ENCODE data around the gene NUP107. TPM values are rescaled to one million over a fixed set of nuclear protein-coding genes. Genes with fewer than 3 reads are reported as not detected.

The NUP107 gene
- total and polyA plus RNA-seq, 12 donors, result 9.9 to 25.7 (median 21.8) TPM

DNA sequence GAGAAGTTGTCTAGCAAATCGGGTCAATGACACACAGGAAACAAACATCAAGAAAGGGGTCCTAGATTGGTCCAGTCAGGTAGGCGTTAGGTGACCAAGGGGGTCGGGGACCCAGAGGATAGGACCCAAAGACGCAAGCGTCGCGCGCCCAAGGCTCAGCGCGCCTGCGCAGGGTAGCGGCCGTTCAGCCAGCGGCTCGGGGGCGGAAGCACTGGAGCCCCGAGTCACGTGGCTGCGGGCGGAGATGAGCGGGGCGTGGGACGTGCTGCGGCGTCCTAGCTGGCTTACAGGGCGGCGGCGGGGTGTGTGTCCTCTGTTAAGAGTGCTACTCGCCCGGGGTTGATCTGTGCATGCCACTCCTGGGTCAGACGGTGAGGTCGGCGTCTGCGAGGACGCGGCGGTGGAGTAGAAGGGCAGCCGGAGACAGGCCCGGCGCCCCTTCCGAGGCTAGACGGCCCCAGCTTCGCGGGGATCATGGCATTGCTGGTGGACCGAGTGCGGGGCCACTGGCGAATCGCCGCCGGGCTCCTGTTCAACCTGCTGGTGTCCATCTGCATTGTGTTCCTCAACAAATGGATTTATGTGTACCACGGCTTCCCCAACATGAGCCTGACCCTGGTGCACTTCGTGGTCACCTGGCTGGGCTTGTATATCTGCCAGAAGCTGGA, 59.3 kb downstream of the NUP107 start, which contains the start of gene SLC35E3:
SLC35E3 (plus strand) TSS at position 273 of the 668 bp plus-strand sequence; CDS start at position 475, 202 bp downstream.
- H3K27me3 ChIP-seq, result no peaks in the 10 kb centered on the region
- intact Hi-C loops (cut with DNase I), result loop anchor here in 6 of 10 donors (1.0 to 10.0 kb wide), 4 partner anchors 59 to 62 kb away; partner anchors contain the start of gene MDM2 (in 5 of the 6)
- 1% methylated on average over 52 of the region's 52 CpGs for WGBS, 2 donors
- peak within 1 kb of the TSS; percentile 41 to 89 (median 79) for H3K27ac ChIP-seq
- DNase-seq (peak; percentile 91 to 94), ATAC-seq (peak; percentile 100)
- peak within 1 kb of the TSS; percentile 62 to 88 (median 72) for H3K4me3 ChIP-seq
- peaks cover 0 to 29% (median 17%) of the 10 kb centered on the region in 9 donors for H3K4me1 ChIP-seq
- no peaks in the 10 kb centered on the region for H3K9me3 ChIP-seq
- TF ChIP-seq, protein P1, sequence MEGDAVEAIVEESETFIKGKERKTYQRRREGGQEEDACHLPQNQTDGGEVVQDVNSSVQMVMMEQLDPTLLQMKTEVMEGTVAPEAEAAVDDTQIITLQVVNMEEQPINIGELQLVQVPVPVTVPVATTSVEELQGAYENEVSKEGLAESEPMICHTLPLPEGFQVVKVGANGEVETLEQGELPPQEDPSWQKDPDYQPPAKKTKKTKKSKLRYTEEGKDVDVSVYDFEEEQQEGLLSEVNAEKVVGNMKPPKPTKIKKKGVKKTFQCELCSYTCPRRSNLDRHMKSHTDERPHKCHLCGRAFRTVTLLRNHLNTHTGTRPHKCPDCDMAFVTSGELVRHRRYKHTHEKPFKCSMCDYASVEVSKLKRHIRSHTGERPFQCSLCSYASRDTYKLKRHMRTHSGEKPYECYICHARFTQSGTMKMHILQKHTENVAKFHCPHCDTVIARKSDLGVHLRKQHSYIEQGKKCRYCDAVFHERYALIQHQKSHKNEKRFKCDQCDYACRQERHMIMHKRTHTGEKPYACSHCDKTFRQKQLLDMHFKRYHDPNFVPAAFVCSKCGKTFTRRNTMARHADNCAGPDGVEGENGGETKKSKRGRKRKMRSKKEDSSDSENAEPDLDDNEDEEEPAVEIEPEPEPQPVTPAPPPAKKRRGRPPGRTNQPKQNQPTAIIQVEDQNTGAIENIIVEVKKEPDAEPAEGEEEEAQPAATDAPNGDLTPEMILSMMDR (IDR thresholded peaks at IDR 0.05), result no peak
- peaks cover 0 to 51% (median 4%) of the 10 kb centered on the region in 9 donors for H3K36me3 ChIP-seq

DNA sequence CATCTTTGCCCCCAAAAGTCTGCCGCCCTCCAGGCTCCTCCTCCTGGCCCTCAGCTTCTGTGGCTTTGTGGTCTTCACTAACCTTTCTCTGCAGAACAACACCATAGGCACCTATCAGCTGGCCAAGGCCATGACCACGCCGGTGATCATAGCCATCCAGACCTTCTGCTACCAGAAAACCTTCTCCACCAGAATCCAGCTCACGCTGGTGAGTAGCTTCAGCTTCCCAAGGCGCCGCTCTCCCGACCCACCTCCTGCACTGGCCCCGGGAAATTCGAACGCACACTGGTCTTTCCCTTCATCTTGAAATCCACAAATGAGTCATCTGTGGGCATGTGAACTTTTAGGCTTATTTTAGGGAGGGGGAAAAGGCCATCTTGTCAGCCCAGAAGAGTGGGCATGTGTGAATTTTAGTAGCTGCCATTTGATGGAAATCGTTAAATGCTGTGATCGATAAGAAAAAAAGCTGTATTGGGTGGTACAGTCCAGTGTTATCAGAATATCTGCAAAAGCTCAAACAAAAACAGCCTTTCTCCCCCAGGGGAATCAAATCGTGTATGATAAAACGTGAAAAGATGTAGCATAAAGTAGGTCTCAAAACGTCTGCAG, 59.9 kb downstream of the NUP107 start:
- H3K9me3 ChIP-seq, result no peaks in the 10 kb centered on the region
- H3K4me1 ChIP-seq, result peaks cover 0 to 29% (median 17%) of the 10 kb centered on the region in 9 donors
- H3K27ac ChIP-seq, result peak overlapping the region in 9 of 10 donors; percentile 64 to 89 (median 81)
- TF ChIP-seq, protein P1 (IDR thresholded peaks at IDR 0.05), result no peak
- intact Hi-C loops (cut with DNase I), result loop anchor here in 6 of 10 donors (1.0 to 10.0 kb wide), 4 partner anchors 58 to 62 kb away; partner anchors contain the start of gene MDM2 (in 5 of the 6)
- H3K27me3 ChIP-seq, result no peaks in the 10 kb centered on the region
- DNase-seq (peak; percentile 32 to 44), ATAC-seq (peak; percentile 49 to 78 (median 70))
- H3K4me3 ChIP-seq, result peak overlapping the region; percentile 62 to 88 (median 72)
- 6% methylated on average over 15 of the region's 15 CpGs for WGBS, 2 donors
- peaks cover 0 to 50% (median 2%) of the 10 kb centered on the region in 9 donors for H3K36me3 ChIP-seq

DNA sequence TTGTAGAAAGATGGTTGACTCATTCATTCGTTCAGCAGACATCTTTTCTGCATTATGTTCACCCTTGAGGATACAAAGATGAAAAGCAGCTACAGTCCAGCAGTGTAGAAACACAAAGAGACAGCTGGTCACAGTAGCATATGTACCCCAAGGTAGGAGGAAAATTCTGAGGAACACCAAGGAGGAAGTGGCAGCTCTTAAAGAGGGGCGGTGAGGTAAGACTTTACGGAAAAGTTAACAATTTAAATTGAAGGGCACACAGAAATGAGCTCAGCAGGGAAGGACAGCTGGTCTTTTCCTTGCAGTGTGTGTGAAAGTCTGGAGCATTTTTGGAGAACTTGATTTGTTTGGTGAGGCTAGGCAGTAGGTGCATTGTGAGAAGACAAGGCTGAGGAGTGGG, 62.7 kb downstream of the NUP107 start:
- no peak overlapping the region for H3K4me3 ChIP-seq
- no peaks in the 10 kb centered on the region for H3K27me3 ChIP-seq
- intact Hi-C loops (cut with DNase I), result loop anchor here in 4 of 10 donors (5.0 to 10.0 kb wide), 2 partner anchors 55 to 58 kb away; partner anchors contain the start of gene MDM2 (in 4 of the 4)

DNA sequence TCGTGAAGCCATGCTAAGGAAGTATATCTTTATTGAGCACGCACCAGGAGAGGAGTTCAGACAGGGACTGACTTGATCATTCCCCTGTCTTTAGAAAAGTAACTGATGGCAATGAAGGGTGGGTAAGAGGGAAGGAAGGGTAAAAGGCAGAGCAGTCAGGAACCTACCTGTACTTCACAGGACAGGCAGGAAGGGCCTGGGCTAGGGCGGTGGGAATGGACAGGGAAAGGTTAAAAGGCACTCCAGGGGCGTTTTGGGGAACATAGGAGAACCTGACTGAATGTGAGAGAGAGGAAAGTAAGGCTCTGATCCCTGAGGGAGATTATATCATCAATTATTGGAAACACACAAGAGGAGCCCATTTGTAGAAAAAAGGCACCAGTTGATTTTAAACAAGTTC, 63.1 kb downstream of the NUP107 start:
- peaks cover 0 to 29% (median 17%) of the 10 kb centered on the region in 9 donors for H3K4me1 ChIP-seq
- intact Hi-C loops (cut with DNase I), result loop anchor here in 4 of 10 donors (5.0 to 10.0 kb wide), 2 partner anchors 55 to 57 kb away; partner anchors contain the start of gene MDM2 (in 4 of the 4)
- H3K27ac ChIP-seq, result no peak overlapping the region
- ATAC-seq (no peak), DNase-seq (no peak)
- TF ChIP-seq, protein P1 (IDR thresholded peaks at IDR 0.05), result no peak
- no peak overlapping the region for H3K4me3 ChIP-seq
- H3K36me3 ChIP-seq, result peaks cover 0 to 57% (median 20%) of the 10 kb centered on the region in 9 donors
- 84 to 89% methylated on average over 4 of the region's 4 CpGs for WGBS, 2 donors
- no peaks in the 10 kb centered on the region for H3K9me3 ChIP-seq
- no peaks in the 10 kb centered on the region for H3K27me3 ChIP-seq

More for the DNA sequence above, 62.7 kb downstream of the NUP107 start:
- DNase-seq (no peak), ATAC-seq (no peak)
- TF ChIP-seq, protein P1 (IDR thresholded peaks at IDR 0.05), result no peak
- Histone ChIP-seq H3K27ac (no peak overlapping the region), H3K36me3 (peaks cover 0 to 53% (median 16%) of the 10 kb centered on the region in 9 donors), H3K4me1 (peaks cover 0 to 29% (median 17%) of the 10 kb centered on the region in 9 donors), H3K9me3 (no peaks in the 10 kb centered on the region)
- WGBS, 2 donors, result 85 to 91% methylated on average over 3 of the region's 3 CpGs
